H9 (cell line): Measurements from ENCODE around the gene VASP. TPM values are rescaled to one million over a fixed set of nuclear protein-coding genes. Genes with fewer than 3 reads are reported as not detected.
"Not testable (repeated sequence)": the region's sequence is repeated elsewhere in the genome, so short reads cannot be mapped to it uniquely, and the experiment has no call there.

ENCODE experiments used
- DNase-seq: peaks from one replicate; pipeline ENCODE4 v3.0.0-alpha.2; 2017
- H2AFZ ChIP-seq: one replicate; pipeline ENCODE4 v1.6.1; 2013; ENCODE audit warnings: mild to moderate bottlenecking, low read length, control low read depth, moderate library complexity
- H2AK5ac ChIP-seq: 2 replicates; pipeline ENCODE4 v1.6.1; 2013; ENCODE audit warnings: low read length, control low read depth, mixed read lengths; ENCODE audit not compliant: insufficient read length
- H2BK120ac ChIP-seq: one replicate; pipeline ENCODE4 v1.6.1; 2013; ENCODE audit warnings: low read depth, mild to moderate bottlenecking, low read length, control low read depth, inconsistent platforms; ENCODE audit not compliant: poor library complexity, severe bottlenecking
- H2BK12ac ChIP-seq: 2 replicates; pipeline ENCODE4 v1.6.1; 2013; ENCODE audit warnings: low read length, control low read depth, mixed read lengths, low read depth; ENCODE audit not compliant: insufficient read length
- H2BK15ac ChIP-seq: 2 replicates; pipeline ENCODE4 v1.6.1; 2013; ENCODE audit warnings: low read depth, low read length, control low read depth
- H2BK20ac ChIP-seq: one replicate; pipeline ENCODE4 v1.6.1; 2013; ENCODE audit warnings: low read depth, mild to moderate bottlenecking, low read length, control low read depth, inconsistent platforms; ENCODE audit not compliant: poor library complexity, severe bottlenecking
- H2BK5ac ChIP-seq: 2 replicates; pipeline ENCODE4 v1.6.1; 2013; ENCODE audit warnings: low read length, control low read depth, mixed read lengths; ENCODE audit not compliant: insufficient read length
- H3K14ac ChIP-seq: 2 replicates; pipeline ENCODE4 v1.6.1; 2013; ENCODE audit warnings: low read length, control low read depth; ENCODE audit not compliant: insufficient read depth
- H3K18ac ChIP-seq: 2 replicates; pipeline ENCODE4 v1.6.1; 2013; ENCODE audit warnings: low read depth, mild to moderate bottlenecking, mixed read lengths, low read length, control low read depth; ENCODE audit not compliant: insufficient read length
- H3K23ac ChIP-seq: 2 replicates; pipeline ENCODE4 v1.6.1; 2013; ENCODE audit warnings: low read length, control low read depth, mixed read lengths, low read depth; ENCODE audit not compliant: insufficient read length
- H3K23me2 ChIP-seq: 2 replicates; pipeline ENCODE4 v1.6.1; 2013; ENCODE audit warnings: low read depth, mild to moderate bottlenecking, mixed read lengths, low read length, control low read depth; ENCODE audit not compliant: insufficient read length, poor library complexity, severe bottlenecking
- H3K27ac ChIP-seq: 2 replicates; pipeline ENCODE4 v1.5.1; 2013; ENCODE audit warnings: low read length, control low read depth, mixed read lengths, low read depth; ENCODE audit not compliant: insufficient read length
- H3K27me3 ChIP-seq: 2 replicates; pipeline ENCODE4 v1.6.1; 2013; ENCODE audit warnings: low read length, control low read depth, inconsistent platforms; ENCODE audit not compliant: insufficient read depth
- H3K4ac ChIP-seq: 2 replicates; pipeline ENCODE4 v1.6.1; 2013; ENCODE audit warnings: low read depth, mild to moderate bottlenecking, control low read depth, inconsistent platforms, low read length, moderate library complexity
- H3K4me1 ChIP-seq: 2 replicates; pipeline ENCODE4 v1.6.1; 2013; ENCODE audit warnings: low read length, control low read depth, inconsistent platforms; ENCODE audit not compliant: insufficient read depth
- H3K4me2 ChIP-seq: 2 replicates; pipeline ENCODE4 v1.6.1; 2013; ENCODE audit warnings: low read length, control low read depth, mixed read lengths; ENCODE audit not compliant: insufficient read length, insufficient read depth
- H3K56ac ChIP-seq: 2 replicates; pipeline ENCODE4 v1.6.1; 2013; ENCODE audit warnings: low read depth, mild to moderate bottlenecking, mixed read lengths, low read length, control low read depth; ENCODE audit not compliant: insufficient read length
- H3K79me1 ChIP-seq: 2 replicates; pipeline ENCODE4 v1.6.1; 2013; ENCODE audit warnings: low read depth, mild to moderate bottlenecking, moderate library complexity, low read length, control low read depth, inconsistent platforms; ENCODE audit not compliant: insufficient read depth, poor library complexity, severe bottlenecking
- H3K79me2 ChIP-seq: 2 replicates; pipeline ENCODE4 v1.6.1; 2013; ENCODE audit warnings: low read length, control low read depth, inconsistent platforms; ENCODE audit not compliant: insufficient read depth
- H3K9ac ChIP-seq: 2 replicates; pipeline ENCODE4 v1.6.1; 2013; ENCODE audit warnings: low read length, control low read depth, mixed read lengths; ENCODE audit not compliant: insufficient read length; ENCODE audit errors: extremely low read depth
- H3K9me3 ChIP-seq: one replicate; pipeline ENCODE4 v1.6.1; 2013; ENCODE audit warnings: low read depth, low read length, inconsistent platforms; ENCODE audit not compliant: control insufficient read depth
- H3T11ph ChIP-seq: one replicate; pipeline ENCODE4 v1.6.1; 2013; ENCODE audit warnings: mild to moderate bottlenecking, low read length, control low read depth, inconsistent platforms
- H4K20me1 ChIP-seq: one replicate; pipeline ENCODE4 v1.6.1; 2013; ENCODE audit not compliant: control insufficient read depth, insufficient read length, insufficient read depth
- H4K5ac ChIP-seq: 2 replicates; pipeline ENCODE4 v1.6.1; 2013; ENCODE audit warnings: low read depth, mild to moderate bottlenecking, mixed read lengths, low read length, control low read depth; ENCODE audit not compliant: insufficient read length
- H4K8ac ChIP-seq: replicated peaks from 2 replicates; pipeline ENCODE4 v1.6.1; 2013; ENCODE audit warnings: low read length, control low read depth, mixed read lengths, low read depth; ENCODE audit not compliant: insufficient read length
- H4K91ac ChIP-seq: 2 replicates; pipeline ENCODE4 v1.6.1; 2013; ENCODE audit warnings: low read depth, mild to moderate bottlenecking, moderate library complexity, mixed read lengths, low read length, control low read depth; ENCODE audit not compliant: insufficient read length
- H3K27ac Mint-ChIP-seq, 3 experiments: 2 replicates in 2 of 3; 3 replicates in 1 of 3; pipeline ENCODE4 v1.8.0; 2020 to 2021; ENCODE audit warnings: mixed read lengths in 3 of 3, mild to moderate bottlenecking in 1 of 3, moderate library complexity in 1 of 3
- H3K27me3 Mint-ChIP-seq: 2 replicates; pipeline ENCODE4 v1.8.0; 2021; ENCODE audit warnings: low read depth, mild to moderate bottlenecking, moderate library complexity, mixed read lengths
- H3K36me3 Mint-ChIP-seq, 3 experiments: 2 replicates in 2 of 3; 3 replicates in 1 of 3; pipeline ENCODE4 v1.8.0; 2020 to 2021; ENCODE audit warnings: low read depth in 3 of 3, mixed read lengths in 3 of 3; ENCODE audit not compliant: insufficient read depth in 1 of 3
- H3K4me1 Mint-ChIP-seq, 2 experiments: 2 replicates each; pipeline ENCODE4 v1.8.0; 2020; ENCODE audit warnings: mixed read lengths in 2 of 2
- H3K4me3 Mint-ChIP-seq, 2 experiments: 2 replicates in 1 of 2; 3 replicates in 1 of 2; pipeline ENCODE4 v1.8.0; 2020 to 2021; ENCODE audit warnings: mild to moderate bottlenecking in 2 of 2, mixed read lengths in 2 of 2, moderate library complexity in 1 of 2
- H3K9me3 Mint-ChIP-seq, 2 experiments: 2 replicates in 1 of 2; 3 replicates in 1 of 2; pipeline ENCODE4 v1.8.0; 2020; ENCODE audit warnings: mild to moderate bottlenecking in 2 of 2, mixed read lengths in 2 of 2, moderate library complexity in 1 of 2
- WGBS: extraction: QIAGEN DNeasy Blood & Tissue Kit; methylation state at CpG from one replicate; pipeline ENCODE4 v1.1.7; 2013; ENCODE audit warnings: missing lambda C conversion rate, low lambda C conversion rate, mixed read lengths; ENCODE audit not compliant: insufficient read length; ENCODE audit errors: extremely low coverage; 5-methylcytosine and 5-hydroxymethylcytosine counted together
- total RNA-seq: library from RNA; stranded (reverse); gene quantifications from 2 replicates; pipeline ENCODE4 v1.2.1, GENCODE V29; 2021
- TF ChIP-seq, protein P1 (sequence below): fragments of 200-600 bp; sonication (generic); conservative IDR thresholded peaks from 3 replicates; pipeline ENCODE4 v1.8.0; 2021; ENCODE audit warnings: antibody characterized with exemption, mild to moderate bottlenecking

VASP gene
- total RNA-seq, 1 experiment from 2014 or later, result 157 TPM

DNA sequence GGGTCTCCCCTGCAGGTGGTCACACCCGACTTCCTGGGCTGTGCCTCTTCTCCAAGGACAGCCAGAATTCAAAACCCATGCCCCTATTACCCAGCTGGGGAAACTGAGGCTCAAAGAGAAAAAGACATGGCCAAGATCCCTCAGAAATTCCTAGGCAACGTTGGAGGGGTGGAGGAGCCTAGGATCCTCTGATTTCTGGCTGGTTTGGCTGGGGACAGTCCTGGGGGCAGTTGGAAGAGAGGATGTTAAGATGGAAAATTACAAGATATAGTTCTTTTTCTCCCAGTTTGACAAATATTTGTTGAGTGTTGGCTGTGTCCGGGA, 2.4 kb downstream of the VASP start:
- no peak for DNase-seq
- no peak overlapping the region for H2AK5ac ChIP-seq
- H2AFZ ChIP-seq, result no peak overlapping the region
- no peak overlapping the region for H4K91ac ChIP-seq
- Mint-ChIP-seq H3K27ac (peak overlapping the region; percentile 6 to 96 (median 74); a peak in 5 of 7 replicates), H3K27me3 (no peaks in the 10 kb centered on the region; the same call in 1 of the 2 replicates), H3K4me3 (peak overlapping the region; percentile 81 to 90), H3K36me3 (peaks cover 5 to 27% (median 12%) of the 10 kb centered on the region in 3 experiments), H3K4me1 (peaks cover 21 to 26% of the 10 kb centered on the region in 2 experiments), H3K9me3 (no peaks in the 10 kb centered on the region; a peak in 1 of 5 replicates)
- TF ChIP-seq, protein P1, sequence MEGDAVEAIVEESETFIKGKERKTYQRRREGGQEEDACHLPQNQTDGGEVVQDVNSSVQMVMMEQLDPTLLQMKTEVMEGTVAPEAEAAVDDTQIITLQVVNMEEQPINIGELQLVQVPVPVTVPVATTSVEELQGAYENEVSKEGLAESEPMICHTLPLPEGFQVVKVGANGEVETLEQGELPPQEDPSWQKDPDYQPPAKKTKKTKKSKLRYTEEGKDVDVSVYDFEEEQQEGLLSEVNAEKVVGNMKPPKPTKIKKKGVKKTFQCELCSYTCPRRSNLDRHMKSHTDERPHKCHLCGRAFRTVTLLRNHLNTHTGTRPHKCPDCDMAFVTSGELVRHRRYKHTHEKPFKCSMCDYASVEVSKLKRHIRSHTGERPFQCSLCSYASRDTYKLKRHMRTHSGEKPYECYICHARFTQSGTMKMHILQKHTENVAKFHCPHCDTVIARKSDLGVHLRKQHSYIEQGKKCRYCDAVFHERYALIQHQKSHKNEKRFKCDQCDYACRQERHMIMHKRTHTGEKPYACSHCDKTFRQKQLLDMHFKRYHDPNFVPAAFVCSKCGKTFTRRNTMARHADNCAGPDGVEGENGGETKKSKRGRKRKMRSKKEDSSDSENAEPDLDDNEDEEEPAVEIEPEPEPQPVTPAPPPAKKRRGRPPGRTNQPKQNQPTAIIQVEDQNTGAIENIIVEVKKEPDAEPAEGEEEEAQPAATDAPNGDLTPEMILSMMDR, result no peak
- H3K14ac ChIP-seq, result no peak overlapping the region
- H3K23me2 ChIP-seq, result peaks cover 20% of the 10 kb centered on the region
- no peak overlapping the region for H3K56ac ChIP-seq
- H3K23ac ChIP-seq, result no peak overlapping the region
- no peaks in the 10 kb centered on the region for H3K9me3 ChIP-seq
- H3K79me2 ChIP-seq, result peaks cover 44% of the 10 kb centered on the region; the same call in 1 of the 2 replicates
- H2BK20ac ChIP-seq, result no peak overlapping the region
- H4K20me1 ChIP-seq, result no peaks in the 10 kb centered on the region
- H3T11ph ChIP-seq, result no peak overlapping the region
- H3K4ac ChIP-seq, result no peak overlapping the region
- peaks cover 19% of the 10 kb centered on the region for H3K79me1 ChIP-seq
- peak overlapping the region; percentile 88 for H3K4me2 ChIP-seq
- H3K18ac ChIP-seq, result peak overlapping the region; percentile 78
- H4K8ac ChIP-seq, result no peak overlapping the region
- no CpG with 5 or more reads among the region's 3 CpGs for WGBS
- no peak overlapping the region for H2BK12ac ChIP-seq
- peak overlapping the region; percentile 81 for H2BK120ac ChIP-seq
- H2BK15ac ChIP-seq, result no peak overlapping the region
- no peaks in the 10 kb centered on the region; the same call in 1 of the 2 replicates for H3K4me1 ChIP-seq
- H3K27ac ChIP-seq, result no peak overlapping the region
- H2BK5ac ChIP-seq, result no peak overlapping the region
- H3K9ac ChIP-seq, result no peak overlapping the region
- H3K27me3 ChIP-seq, result no peaks in the 10 kb centered on the region
- no peak overlapping the region for H4K5ac ChIP-seq

DNA sequence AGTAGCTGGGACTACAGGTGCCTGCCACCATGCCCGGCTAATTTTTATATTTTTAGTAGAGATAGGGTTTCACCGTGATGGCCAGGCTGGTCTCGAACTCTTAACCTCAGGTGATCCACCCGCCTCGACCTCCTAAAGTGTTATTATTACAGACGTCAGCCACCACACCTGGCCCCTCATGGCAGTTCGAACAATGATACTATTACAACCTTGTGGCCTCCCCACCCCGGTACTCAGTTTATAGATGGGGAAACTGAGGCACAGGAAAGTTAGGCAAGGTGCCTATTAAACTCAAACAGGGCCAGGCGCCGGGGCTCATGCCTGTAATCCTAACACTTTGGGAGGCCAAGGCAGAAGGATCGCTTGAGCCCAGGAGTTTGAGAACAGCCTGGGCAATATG, 3.1 kb downstream of the VASP start:
- not testable (repeated sequence) for H4K91ac ChIP-seq, H3K9ac ChIP-seq, H3K56ac ChIP-seq, H2AFZ ChIP-seq, H2BK20ac ChIP-seq, DNase-seq, H3K27me3 Mint-ChIP-seq, H3K9me3 ChIP-seq, H2AK5ac ChIP-seq, H4K20me1 ChIP-seq, H2BK120ac ChIP-seq, H3K14ac ChIP-seq, H3T11ph ChIP-seq, H2BK12ac ChIP-seq, H3K4me2 ChIP-seq, H3K27me3 ChIP-seq, H2BK15ac ChIP-seq, H3K9me3 Mint-ChIP-seq, H3K4ac ChIP-seq, H3K23ac ChIP-seq, H3K4me1 ChIP-seq, H3K27ac Mint-ChIP-seq, H4K8ac ChIP-seq, H4K5ac ChIP-seq, H2BK5ac ChIP-seq, H3K18ac ChIP-seq, H3K27ac ChIP-seq
- Histone ChIP-seq H3K79me2 (peaks cover 47% of the 10 kb centered on the region; the same call in 1 of the 2 replicates), H3K79me1 (peaks cover 24% of the 10 kb centered on the region), H3K23me2 (peaks cover 20% of the 10 kb centered on the region)
- peak overlapping the region; percentile 81 to 90; a peak in 3 of 5 replicates for H3K4me3 Mint-ChIP-seq
- peaks cover 20 to 26% of the 10 kb centered on the region in 2 experiments for H3K4me1 Mint-ChIP-seq
- no CpG with 5 or more reads among the region's 11 CpGs for whole genome bisulfite sequencing
- H3K36me3 Mint-ChIP-seq, result peaks cover 5 to 27% (median 12%) of the 10 kb centered on the region in 3 experiments
